Body of pancreas (tissue), 4 donors: Measurements from ENCODE around the gene ADCY2. TPM values are rescaled to one million over a fixed set of nuclear protein-coding genes. Genes with fewer than 3 reads are reported as not detected.

Experiments used
- ATAC-seq: fragments of 150-250 bp; one replicate; pipeline ENCODE4 v1.9.1; 2016
- DNase-seq, 4 donors: peaks; one replicate each; pipeline ENCODE4 v3.0.0-alpha.2; 2019
- H3K27ac ChIP-seq, 4 donors: fragments of 200-600 bp; sonication (generic); 1 replicate in 3 of 4; 2 replicates in 1 of 4; pipeline versions ENCODE4 v1.5.1 to v1.6.1; 2016 to 2019; ENCODE audit warnings: mild to moderate bottlenecking in 1 of 4, mixed read lengths in 1 of 4, moderate library complexity in 1 of 4
- H3K27me3 ChIP-seq, 2 donors: fragments of 200-600 bp; sonication (generic); one replicate each; pipeline ENCODE4 v1.6.0; 2016; ENCODE audit warnings: mild to moderate bottlenecking in 1 of 2
- H3K36me3 ChIP-seq, 2 donors: fragments of 200-600 bp; sonication (generic); replicated peaks in 1 of 2; 2 replicates each; pipeline ENCODE4 v1.5.1; 2016; ENCODE audit warnings: low read depth in 2 of 2; ENCODE audit not compliant: insufficient read depth in 1 of 2
- H3K4me1 ChIP-seq: fragments of 200-600 bp; sonication (generic); one replicate; pipeline ENCODE4 v1.6.0; 2016
- H3K4me3 ChIP-seq, 2 donors: fragments of 200-600 bp; sonication (generic); 1 replicate in 1 of 2; 2 replicates in 1 of 2; pipeline ENCODE4 v1.5.1; 2016 to 2019
- H3K9me3 ChIP-seq, 3 donors: fragments of 200-600 bp; sonication (generic); 1 replicate in 2 of 3; 2 replicates in 1 of 3; pipeline ENCODE4 v1.5.1; 2016
- POLR2A ChIP-seq, 3 donors: fragments of 450-650 bp; IDR thresholded peaks; one replicate each; pipeline ENCODE4 v1.6.1; 2016; ENCODE audit warnings: antibody characterized with exemption in 3 of 3, mild to moderate bottlenecking in 2 of 3
- WGBS, 2 donors: methylation state at CpG; one replicate each; pipeline ENCODE4 v1.1.5; 2017; 5-methylcytosine and 5-hydroxymethylcytosine counted together
- intact Hi-C: fragments of 100-400 bp; cut with DNase I; formaldehyde crosslinking; loops from one replicate; pipeline ENCODE4 v1.15.1; 2023
- total RNA-seq, 2 donors: library from RNA; depleted of rRNA; stranded (reverse); fragments of >200 nt; gene quantifications; one replicate each; pipeline ENCODE4 v1.1.0, GENCODE V29; 2016
- TF ChIP-seq, protein P1 (sequence below), 7 experiments: fragments of 450-650 bp in 4 of 7; fragments of 200-600 bp in 3 of 7; sonication (generic) in 3 of 7; IDR thresholded peaks; one replicate each; pipeline ENCODE4 v1.5.1; 2016 to 2019; ENCODE audit warnings: antibody characterized with exemption in 7 of 7

Gene ADCY2
- total RNA-seq, 2 donors from 2014 or later = 0.52 to 4.6 TPM

GRCh38 chr5:7844901-7845300 is 449.0 kb downstream of the ADCY2 start:
- H3K9me3 ChIP-seq = no peaks in the 10 kb centered on the region
- no peaks in the 10 kb centered on the region for H3K27me3 ChIP-seq
- ATAC-seq = no peak
- intact Hi-C loops = no loop called here
- H3K4me1 ChIP-seq = no peaks in the 10 kb centered on the region
- DNase-seq = no peak
- no peak for TF ChIP-seq POLR2A (IDR thresholded peaks at IDR 0.05)
- TF ChIP-seq, protein P1, sequence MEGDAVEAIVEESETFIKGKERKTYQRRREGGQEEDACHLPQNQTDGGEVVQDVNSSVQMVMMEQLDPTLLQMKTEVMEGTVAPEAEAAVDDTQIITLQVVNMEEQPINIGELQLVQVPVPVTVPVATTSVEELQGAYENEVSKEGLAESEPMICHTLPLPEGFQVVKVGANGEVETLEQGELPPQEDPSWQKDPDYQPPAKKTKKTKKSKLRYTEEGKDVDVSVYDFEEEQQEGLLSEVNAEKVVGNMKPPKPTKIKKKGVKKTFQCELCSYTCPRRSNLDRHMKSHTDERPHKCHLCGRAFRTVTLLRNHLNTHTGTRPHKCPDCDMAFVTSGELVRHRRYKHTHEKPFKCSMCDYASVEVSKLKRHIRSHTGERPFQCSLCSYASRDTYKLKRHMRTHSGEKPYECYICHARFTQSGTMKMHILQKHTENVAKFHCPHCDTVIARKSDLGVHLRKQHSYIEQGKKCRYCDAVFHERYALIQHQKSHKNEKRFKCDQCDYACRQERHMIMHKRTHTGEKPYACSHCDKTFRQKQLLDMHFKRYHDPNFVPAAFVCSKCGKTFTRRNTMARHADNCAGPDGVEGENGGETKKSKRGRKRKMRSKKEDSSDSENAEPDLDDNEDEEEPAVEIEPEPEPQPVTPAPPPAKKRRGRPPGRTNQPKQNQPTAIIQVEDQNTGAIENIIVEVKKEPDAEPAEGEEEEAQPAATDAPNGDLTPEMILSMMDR (IDR thresholded peaks at IDR 0.05) = no peak
- H3K36me3 ChIP-seq = no peaks in the 10 kb centered on the region
- peak overlapping the region in 1 of 4 donors; percentile 34 for H3K27ac ChIP-seq
- H3K4me3 ChIP-seq = no peak overlapping the region

DNA sequence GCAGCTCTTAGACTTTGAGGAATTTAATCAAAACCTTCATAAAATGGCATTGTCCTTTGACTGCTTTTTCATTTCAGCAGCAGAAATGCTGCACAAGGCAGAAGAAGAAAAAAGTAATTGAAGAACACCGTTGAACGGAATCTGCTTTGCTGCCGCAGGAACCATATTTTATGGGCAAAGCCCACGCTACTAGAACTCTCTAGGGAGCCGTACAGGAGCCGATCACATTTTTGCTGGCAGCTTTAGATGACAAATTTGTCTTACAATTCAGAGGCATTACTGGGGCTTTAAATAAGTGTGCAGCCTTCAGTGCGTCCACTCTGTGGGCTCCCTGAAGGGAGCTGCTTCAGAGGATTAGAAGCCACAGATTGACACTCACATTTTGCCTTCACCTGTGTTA is 449.6 kb downstream of the ADCY2 start:
- intact Hi-C loops = no loop called here
- Histone ChIP-seq H3K4me3 (no peak overlapping the region), H3K27me3 (no peaks in the 10 kb centered on the region), H3K4me1 (no peaks in the 10 kb centered on the region), H3K9me3 (no peaks in the 10 kb centered on the region), H3K36me3 (no peaks in the 10 kb centered on the region), H3K27ac (no peak overlapping the region)
- TF ChIP-seq POLR2A (IDR thresholded peaks at IDR 0.05) = no peak
- TF ChIP-seq, protein P1 (IDR thresholded peaks at IDR 0.05) = no peak
- WGBS, 2 donors = 81 to 92% methylated on average over 7 of the region's 7 CpGs
- no peak for ATAC-seq
- DNase-seq = no peak

DNA sequence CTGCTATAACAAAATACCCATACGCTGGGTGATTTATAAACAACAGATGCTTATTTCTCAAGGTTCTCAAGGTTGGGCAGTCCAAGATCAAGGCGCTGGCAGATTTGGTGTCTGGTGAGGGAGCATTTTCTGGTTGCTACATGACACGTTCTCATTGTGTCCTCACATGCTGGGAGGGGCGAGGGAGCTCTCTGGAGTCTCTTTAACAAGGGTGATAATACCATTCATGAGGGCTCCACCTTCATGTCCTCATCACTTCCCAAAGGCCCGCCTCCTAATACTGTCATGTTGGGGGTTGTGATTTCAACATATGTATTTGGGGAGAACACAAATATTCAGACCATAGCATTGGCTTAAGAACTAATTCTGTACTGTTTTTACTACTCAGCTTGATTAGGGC is 450.4 kb downstream of the ADCY2 start:
- no peaks in the 10 kb centered on the region for H3K27me3 ChIP-seq
- TF ChIP-seq POLR2A (IDR thresholded peaks at IDR 0.05) = no peak
- TF ChIP-seq, protein P1 (IDR thresholded peaks at IDR 0.05) = no peak

DNA sequence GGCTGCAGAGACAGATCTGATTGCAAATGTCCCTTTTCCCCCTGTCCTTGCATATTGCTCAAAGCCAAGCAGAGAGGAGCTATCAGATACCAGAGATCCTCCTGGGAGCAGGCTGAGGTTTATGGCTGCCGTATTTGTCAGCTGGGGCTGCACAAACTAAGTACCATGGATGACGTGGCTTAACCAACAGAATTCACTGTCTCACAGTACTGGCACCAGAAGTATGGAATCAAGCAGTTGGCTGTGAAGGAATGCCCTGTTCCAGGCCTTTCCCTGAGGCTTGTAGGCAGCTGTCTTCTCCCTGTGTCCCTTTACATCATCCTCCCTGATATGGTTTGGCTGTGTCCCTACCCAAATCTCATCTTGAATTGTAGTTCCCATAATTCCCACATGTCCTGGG is 452.4 kb downstream of the ADCY2 start:
- Histone ChIP-seq H3K4me3 (no peak overlapping the region), H3K27me3 (no peaks in the 10 kb centered on the region), H3K27ac (no peak overlapping the region), H3K9me3 (no peaks in the 10 kb centered on the region), H3K4me1 (peaks cover 20% of the 10 kb centered on the region), H3K36me3 (no peaks in the 10 kb centered on the region)
- TF ChIP-seq, protein P1 (IDR thresholded peaks at IDR 0.05) = no peak
- no peak for TF ChIP-seq POLR2A (IDR thresholded peaks at IDR 0.05)
- 81 to 83% methylated on average over 2 of the region's 2 CpGs for WGBS, 2 donors
- ATAC-seq (no peak), DNase-seq (no peak)
- intact Hi-C loops = no loop called here

More for the DNA sequence above, 450.4 kb downstream of the ADCY2 start:
- no peak overlapping the region for H3K27ac ChIP-seq
- intact Hi-C loops = no loop called here
- no peaks in the 10 kb centered on the region for H3K36me3 ChIP-seq
- DNase-seq (no peak), ATAC-seq (no peak)
- peaks cover 6% of the 10 kb centered on the region for H3K4me1 ChIP-seq
- no peak overlapping the region for H3K4me3 ChIP-seq
- H3K9me3 ChIP-seq = no peaks in the 10 kb centered on the region
- 61 to 71% methylated on average over 5 of the region's 5 CpGs for WGBS, 2 donors

DNA sequence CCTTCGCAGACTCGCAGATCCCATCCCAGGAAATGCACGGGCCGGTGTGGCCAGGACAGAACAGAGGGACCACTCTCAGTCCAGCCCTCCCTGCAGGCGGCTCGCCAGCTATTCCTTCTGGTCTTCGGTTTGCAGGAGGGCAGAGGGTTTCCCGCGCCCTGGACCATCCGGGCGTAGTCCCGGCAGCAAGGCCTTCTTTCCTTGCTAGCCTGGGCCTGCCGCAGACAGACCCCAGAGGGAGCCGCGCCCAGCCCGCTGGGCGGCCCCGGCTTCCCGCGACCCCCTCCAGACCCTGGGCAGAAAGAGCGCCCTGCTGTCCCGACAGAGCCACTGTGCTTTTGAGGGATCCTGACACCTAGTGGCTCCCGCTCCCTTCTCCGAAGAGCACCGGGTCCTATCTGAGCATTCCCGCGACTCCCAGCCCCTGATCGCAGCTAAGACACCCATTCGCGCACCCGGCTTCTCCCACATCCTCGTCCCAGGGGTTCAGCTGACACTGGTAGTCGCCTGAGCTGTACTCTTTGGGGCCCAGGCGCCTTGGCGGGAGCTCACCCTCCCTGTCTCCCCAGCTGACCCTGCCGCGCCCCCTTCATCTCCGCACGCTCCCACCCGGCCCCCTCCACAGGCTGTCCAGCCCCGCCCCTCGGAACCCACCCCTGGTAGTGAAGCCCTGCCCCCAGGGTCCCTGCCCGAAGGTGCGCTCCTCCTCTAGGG is 453.9 kb downstream of the ADCY2 start:
- peaks cover 20% of the 10 kb centered on the region for H3K4me1 ChIP-seq
- no peaks in the 10 kb centered on the region for H3K36me3 ChIP-seq
- intact Hi-C loops = no loop called here
- TF ChIP-seq, protein P1 (IDR thresholded peaks at IDR 0.05) = no peak
- no peak for TF ChIP-seq POLR2A (IDR thresholded peaks at IDR 0.05)
- H3K27ac ChIP-seq = no peak overlapping the region
- DNase-seq = peak in 3 of 4 donors; percentile 14 to 24 (median 21)
- no peaks in the 10 kb centered on the region for H3K27me3 ChIP-seq
- no peak for ATAC-seq
- WGBS, 2 donors = 43 to 58% methylated on average over 16 to 38 of the region's 44 CpGs
- no peaks in the 10 kb centered on the region for H3K9me3 ChIP-seq
- no peak overlapping the region for H3K4me3 ChIP-seq
